SK-N-SH (cell line): Measurements from ENCODE around the gene MT1F.

ENCODE experiments used
- FOXJ3 ChIP-seq: sonication (generic); formaldehyde crosslinking; IDR thresholded peaks from 2 replicates; pipeline ENCODE4 v1.5.1; 2020; ENCODE audit warnings: mild to moderate bottlenecking, missing genetic modification reagents
- MEF2A ChIP-seq: IDR thresholded peaks from 2 replicates; pipeline ENCODE4 v1.4.0; 2012; ENCODE audit warnings: low read depth, borderline replicate concordance
- NFIC ChIP-seq: IDR thresholded peaks from 2 replicates; pipeline ENCODE4 v1.4.0; 2012; ENCODE audit warnings: borderline replicate concordance
- RAD21 ChIP-seq: IDR thresholded peaks from 2 replicates; pipeline ENCODE4 v1.6.1; 2012; ENCODE audit warnings: mild to moderate bottlenecking, low read length
- RXRA ChIP-seq: IDR thresholded peaks from 2 replicates; pipeline ENCODE4 v1.4.0; 2012; ENCODE audit warnings: low read depth, mild to moderate bottlenecking, borderline replicate concordance
- TF ChIP-seq, protein P1 (sequence below): fragments of 200-600 bp; sonication (generic); IDR thresholded peaks from 2 replicates; pipeline ENCODE4 v1.6.1; 2017; ENCODE audit warnings: antibody characterized with exemption, mild to moderate bottlenecking, moderate library complexity
- TF ChIP-seq, protein P2 (sequence below): fragments of 150-350 bp; IDR thresholded peaks from 2 replicates; pipeline ENCODE4 v1.6.1; 2016; ENCODE audit warnings: mild to moderate bottlenecking, low read depth, low read length

DNA sequence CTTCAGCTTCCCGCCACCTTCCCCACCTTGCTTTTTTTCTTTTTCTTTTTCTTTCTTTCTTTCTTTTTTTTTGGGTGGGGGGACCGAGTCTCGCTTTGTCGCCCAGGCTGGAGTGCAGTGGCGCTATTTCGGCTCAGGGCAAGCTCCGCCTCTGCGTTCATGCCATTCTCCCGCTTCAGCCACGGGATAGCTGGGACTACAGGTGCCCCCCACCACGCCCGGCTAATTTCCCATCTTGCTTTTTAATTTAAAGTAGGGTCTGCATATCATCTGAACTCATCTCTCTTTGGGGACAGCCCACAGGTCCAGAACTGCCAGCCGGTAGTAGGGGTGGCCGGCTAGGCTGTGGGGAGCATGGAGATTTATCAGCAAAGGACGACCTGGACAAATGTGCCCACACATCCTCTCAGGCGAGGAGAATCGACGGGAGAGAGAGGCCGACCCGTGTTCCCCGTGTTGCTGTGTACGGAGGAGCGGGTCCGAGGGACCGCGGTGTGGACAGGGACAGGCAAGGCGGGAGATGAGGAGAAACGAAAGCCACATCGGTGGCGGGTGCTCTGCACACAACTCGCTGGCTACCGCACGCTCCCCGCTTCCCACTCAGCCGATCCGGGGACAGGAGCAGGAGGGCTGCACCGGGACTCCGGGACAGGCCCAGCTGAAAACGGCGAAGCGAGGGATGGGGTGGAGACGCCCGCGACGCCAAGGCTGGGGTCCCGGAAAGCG lies 22.9 kb upstream of the MT1F start:
- no peak for TF ChIP-seq RXRA
- TF ChIP-seq FOXJ3 (CRISPR knock-in tag): no peak
- TF ChIP-seq, protein P1, sequence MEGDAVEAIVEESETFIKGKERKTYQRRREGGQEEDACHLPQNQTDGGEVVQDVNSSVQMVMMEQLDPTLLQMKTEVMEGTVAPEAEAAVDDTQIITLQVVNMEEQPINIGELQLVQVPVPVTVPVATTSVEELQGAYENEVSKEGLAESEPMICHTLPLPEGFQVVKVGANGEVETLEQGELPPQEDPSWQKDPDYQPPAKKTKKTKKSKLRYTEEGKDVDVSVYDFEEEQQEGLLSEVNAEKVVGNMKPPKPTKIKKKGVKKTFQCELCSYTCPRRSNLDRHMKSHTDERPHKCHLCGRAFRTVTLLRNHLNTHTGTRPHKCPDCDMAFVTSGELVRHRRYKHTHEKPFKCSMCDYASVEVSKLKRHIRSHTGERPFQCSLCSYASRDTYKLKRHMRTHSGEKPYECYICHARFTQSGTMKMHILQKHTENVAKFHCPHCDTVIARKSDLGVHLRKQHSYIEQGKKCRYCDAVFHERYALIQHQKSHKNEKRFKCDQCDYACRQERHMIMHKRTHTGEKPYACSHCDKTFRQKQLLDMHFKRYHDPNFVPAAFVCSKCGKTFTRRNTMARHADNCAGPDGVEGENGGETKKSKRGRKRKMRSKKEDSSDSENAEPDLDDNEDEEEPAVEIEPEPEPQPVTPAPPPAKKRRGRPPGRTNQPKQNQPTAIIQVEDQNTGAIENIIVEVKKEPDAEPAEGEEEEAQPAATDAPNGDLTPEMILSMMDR: no peak
- no peak for TF ChIP-seq MEF2A
- TF ChIP-seq, protein P2, sequence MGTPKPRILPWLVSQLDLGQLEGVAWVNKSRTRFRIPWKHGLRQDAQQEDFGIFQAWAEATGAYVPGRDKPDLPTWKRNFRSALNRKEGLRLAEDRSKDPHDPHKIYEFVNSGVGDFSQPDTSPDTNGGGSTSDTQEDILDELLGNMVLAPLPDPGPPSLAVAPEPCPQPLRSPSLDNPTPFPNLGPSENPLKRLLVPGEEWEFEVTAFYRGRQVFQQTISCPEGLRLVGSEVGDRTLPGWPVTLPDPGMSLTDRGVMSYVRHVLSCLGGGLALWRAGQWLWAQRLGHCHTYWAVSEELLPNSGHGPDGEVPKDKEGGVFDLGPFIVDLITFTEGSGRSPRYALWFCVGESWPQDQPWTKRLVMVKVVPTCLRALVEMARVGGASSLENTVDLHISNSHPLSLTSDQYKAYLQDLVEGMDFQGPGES: no peak
- no peak for TF ChIP-seq NFIC
- TF ChIP-seq RAD21: no peak
